Mucosa of descending colon (tissue), 3 donors: Measurements from ENCODE around the gene SH3BP5. TPM values are rescaled to one million over a fixed set of nuclear protein-coding genes. Genes with fewer than 3 reads are reported as not detected.

Source experiments
- ATAC-seq: fragments of 200-7000 bp; cut with Tn5 transposase; one replicate; pipeline ENCODE4 v1.9.1; 2020; ENCODE audit warnings: mild to moderate bottlenecking, moderate library complexity
- DNase-seq, 3 donors: peaks; one replicate each; pipeline ENCODE4 v3.0.0-alpha.2; 2020
- H3K36me3 ChIP-seq: fragments of 200-600 bp; one replicate; pipeline ENCODE4 v1.8.0; 2021; ENCODE audit warnings: low read depth, mild to moderate bottlenecking
- H3K4me1 ChIP-seq: fragments of 200-600 bp; one replicate; pipeline ENCODE4 v1.8.0; 2021; ENCODE audit warnings: low read depth, mild to moderate bottlenecking
- H3K4me3 ChIP-seq: fragments of 200-600 bp; one replicate; pipeline ENCODE4 v1.8.0; 2021; ENCODE audit warnings: mild to moderate bottlenecking
- H3K9me3 ChIP-seq: fragments of 200-600 bp; one replicate; pipeline ENCODE4 v1.8.0; 2021; ENCODE audit warnings: mild to moderate bottlenecking
- intact Hi-C, 2 donors: fragments of 100-400 bp; cut with DNase I in 1 of 2; cut with micrococcal nuclease in 1 of 2; formaldehyde crosslinking; loops; one replicate each; pipeline versions ENCODE4 v1.11.0 to v1.11.1; 2022; cut with DNase I, micrococcal nuclease
- total RNA-seq, 3 donors: library from RNA; stranded (reverse); fragmentation: NEBNext Ultra II Directional in 2 of 3; extraction: Animal tissue kit (Norgen Biotek cat#: 25700) in 2 of 3; gene quantifications; one replicate each; pipeline versions ENCODE4 v1.2.1 to v1.2.4, GENCODE V29; 2021 to 2023
- TF ChIP-seq, protein P1 (sequence below): fragments of 200-600 bp; IDR thresholded peaks from one replicate; pipeline ENCODE4 v1.8.0; 2022; ENCODE audit warnings: antibody characterized with exemption, mild to moderate bottlenecking
- donor health status: DM: no; HTN: no; CAD: no; lungs with moderate emphysema.
- donor health status: DM: no; HTN: no; CAD: no.
- donor health status: DM: no; HTN: yes; CAD: no.

The SH3BP5 gene
- total RNA-seq, 3 donors from 2014 or later: 5.9 to 20.8 (median 10.9) TPM

DNA sequence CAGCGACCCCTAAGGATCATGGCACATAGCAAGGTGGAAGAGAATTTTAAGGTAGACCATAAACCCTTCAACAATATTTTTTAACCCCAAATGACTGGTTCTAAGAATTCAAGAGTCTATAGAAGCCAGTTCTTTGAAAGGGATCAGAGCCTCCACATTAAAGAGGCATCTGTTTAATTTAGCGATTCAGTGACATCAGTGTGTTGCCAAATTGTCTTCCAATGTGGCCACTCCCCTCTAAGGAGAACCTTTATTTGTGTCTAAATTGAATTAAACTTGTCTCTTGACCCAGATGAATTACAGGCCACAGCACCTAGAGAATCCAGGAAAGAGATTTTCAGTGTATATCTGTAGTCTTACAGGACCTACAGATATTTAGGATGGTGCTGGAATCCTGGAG is 6.6 kb upstream of the SH3BP5 start:
- ATAC-seq (no peak), DNase-seq (no peak)
- H3K9me3 ChIP-seq: no peaks in the 10 kb centered on the region
- H3K36me3 ChIP-seq: no peaks in the 10 kb centered on the region
- no peaks in the 10 kb centered on the region for H3K4me1 ChIP-seq
- no peak overlapping the region for H3K4me3 ChIP-seq
- TF ChIP-seq, protein P1, sequence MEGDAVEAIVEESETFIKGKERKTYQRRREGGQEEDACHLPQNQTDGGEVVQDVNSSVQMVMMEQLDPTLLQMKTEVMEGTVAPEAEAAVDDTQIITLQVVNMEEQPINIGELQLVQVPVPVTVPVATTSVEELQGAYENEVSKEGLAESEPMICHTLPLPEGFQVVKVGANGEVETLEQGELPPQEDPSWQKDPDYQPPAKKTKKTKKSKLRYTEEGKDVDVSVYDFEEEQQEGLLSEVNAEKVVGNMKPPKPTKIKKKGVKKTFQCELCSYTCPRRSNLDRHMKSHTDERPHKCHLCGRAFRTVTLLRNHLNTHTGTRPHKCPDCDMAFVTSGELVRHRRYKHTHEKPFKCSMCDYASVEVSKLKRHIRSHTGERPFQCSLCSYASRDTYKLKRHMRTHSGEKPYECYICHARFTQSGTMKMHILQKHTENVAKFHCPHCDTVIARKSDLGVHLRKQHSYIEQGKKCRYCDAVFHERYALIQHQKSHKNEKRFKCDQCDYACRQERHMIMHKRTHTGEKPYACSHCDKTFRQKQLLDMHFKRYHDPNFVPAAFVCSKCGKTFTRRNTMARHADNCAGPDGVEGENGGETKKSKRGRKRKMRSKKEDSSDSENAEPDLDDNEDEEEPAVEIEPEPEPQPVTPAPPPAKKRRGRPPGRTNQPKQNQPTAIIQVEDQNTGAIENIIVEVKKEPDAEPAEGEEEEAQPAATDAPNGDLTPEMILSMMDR: no peak
- intact Hi-C loops: loop anchor here in 1 of 2 donors (10.0 kb wide), 1 partner anchor 74 kb away; no protein-coding TSS in a partner anchor

DNA sequence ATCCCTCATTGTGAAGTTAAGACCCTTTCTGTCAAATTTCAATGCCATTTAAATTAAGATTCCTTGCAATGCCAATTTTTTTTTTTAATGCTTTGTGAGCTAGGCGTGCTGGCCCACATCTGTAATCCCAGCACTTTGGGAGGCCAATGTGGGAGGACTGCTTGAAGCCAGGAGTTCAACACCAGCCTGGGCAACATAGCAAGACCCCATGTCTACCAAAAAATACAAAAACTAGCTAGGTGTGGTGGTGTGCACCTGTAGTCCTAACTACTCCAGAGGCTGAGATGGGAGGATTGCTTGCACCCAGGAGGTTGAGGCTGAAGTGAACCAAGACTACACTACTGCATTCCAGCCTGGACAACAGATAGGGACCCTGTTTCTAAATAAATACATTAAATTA is 5.6 kb upstream of the SH3BP5 start:
- Histone ChIP-seq H3K4me3 (no peak overlapping the region), H3K36me3 (no peaks in the 10 kb centered on the region), H3K9me3 (no peaks in the 10 kb centered on the region), H3K4me1 (peaks cover 1% of the 10 kb centered on the region)
- no peak for DNase-seq
- intact Hi-C loops: loop anchor here in 1 of 2 donors (10.0 kb wide), 1 partner anchor 73 kb away; no protein-coding TSS in a partner anchor
- TF ChIP-seq, protein P1: no peak
- ATAC-seq: no peak

DNA sequence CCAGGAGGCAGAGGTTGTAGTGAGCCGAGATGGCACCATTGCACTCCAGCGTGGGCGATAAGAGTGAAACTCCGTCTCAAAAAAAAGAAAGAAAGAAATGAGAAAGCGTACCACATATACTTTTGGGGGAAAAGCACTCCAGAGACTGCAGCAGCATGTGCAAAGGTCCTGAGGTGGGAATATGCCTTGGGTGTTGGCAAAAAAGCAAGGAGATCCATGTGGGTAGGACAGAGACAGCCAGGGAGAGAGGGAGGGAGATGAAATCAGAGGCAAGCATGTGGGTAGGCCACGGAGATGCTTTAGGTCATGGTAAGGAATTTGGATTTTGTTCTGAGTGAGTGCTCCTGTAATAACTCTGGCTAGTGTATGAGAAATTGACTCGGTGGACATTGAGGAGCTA is 3.7 kb upstream of the SH3BP5 start:
- intact Hi-C loops: loop anchor here in 1 of 2 donors (10.0 kb wide), 1 partner anchor 71 kb away; no protein-coding TSS in a partner anchor
- no peak for DNase-seq
- no peak for ATAC-seq
- Histone ChIP-seq H3K4me1 (peaks cover 10% of the 10 kb centered on the region), H3K36me3 (no peaks in the 10 kb centered on the region), H3K9me3 (no peaks in the 10 kb centered on the region), H3K4me3 (no peak overlapping the region)
- TF ChIP-seq, protein P1: no peak

DNA sequence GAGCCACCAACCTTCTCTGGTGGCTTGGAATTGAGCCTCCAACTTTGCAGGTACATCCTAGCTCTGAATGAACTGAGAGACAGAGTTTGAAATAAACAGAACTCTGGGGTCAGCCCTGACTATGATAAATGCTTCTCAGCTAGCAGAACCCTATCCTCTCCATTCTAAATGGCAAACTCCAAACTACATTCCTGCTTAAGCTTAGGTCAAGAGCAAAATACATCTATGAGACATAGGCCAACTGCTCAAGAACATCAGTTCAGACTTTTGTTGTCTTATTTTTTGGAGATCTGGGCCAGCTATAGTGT is 1.5 kb upstream of the SH3BP5 start:
- ATAC-seq (no peak), DNase-seq (no peak)
- Histone ChIP-seq H3K9me3 (no peaks in the 10 kb centered on the region), H3K4me1 (peaks cover 10% of the 10 kb centered on the region), H3K4me3 (no peak overlapping the region), H3K36me3 (no peaks in the 10 kb centered on the region)
- TF ChIP-seq, protein P1: no peak
- intact Hi-C loops: loop anchor here (5.0 to 10.0 kb wide), 2 partner anchors 67 to 69 kb away; no protein-coding TSS in a partner anchor

DNA sequence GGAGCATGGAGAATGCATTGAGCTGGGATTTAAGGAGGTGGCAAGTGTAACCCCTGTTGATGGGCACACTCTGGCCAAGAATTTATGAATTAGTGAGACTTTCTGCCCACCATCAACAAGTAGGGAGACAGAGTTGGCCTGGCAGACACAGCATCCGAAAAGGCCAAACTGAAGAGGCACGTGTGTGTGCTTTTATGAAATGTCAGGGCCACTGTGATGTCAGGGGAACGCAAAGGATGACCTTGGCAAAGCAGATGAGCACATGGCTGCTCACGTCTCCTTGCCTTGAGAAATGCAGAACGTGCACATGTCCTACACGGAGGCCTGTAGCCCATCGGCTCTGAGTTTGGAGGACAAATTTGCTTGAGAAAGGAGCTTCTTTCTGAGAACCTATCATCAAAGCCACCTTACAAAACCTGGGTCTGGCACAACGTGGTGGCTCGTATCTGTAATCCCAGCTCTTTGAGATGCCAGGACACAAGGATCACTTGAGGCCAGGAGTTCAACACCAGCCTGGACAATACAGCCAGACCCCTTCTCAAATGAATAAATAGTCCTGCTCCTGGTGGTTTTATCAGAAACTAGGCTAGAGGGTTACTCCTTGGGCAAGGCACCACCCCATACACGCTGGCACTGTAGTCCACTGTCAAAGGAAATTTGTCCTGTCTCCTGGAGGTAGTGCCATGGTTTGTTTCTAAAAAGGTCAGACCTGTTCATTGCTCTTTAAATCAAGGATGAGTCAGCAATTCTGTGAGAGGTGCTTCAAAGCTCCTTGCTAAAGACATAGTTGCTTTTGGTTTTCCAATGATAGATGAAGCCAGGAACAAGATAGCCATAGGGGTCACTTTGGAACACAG is 941 bp upstream of the SH3BP5 start:
- ATAC-seq (no peak), DNase-seq (no peak)
- H3K36me3 ChIP-seq: no peaks in the 10 kb centered on the region
- peaks cover 10% of the 10 kb centered on the region for H3K4me1 ChIP-seq
- intact Hi-C loops: loop anchor here (5.0 to 10.0 kb wide), 2 partner anchors 66 to 69 kb away; no protein-coding TSS in a partner anchor
- TF ChIP-seq, protein P1: no peak
- H3K9me3 ChIP-seq: no peaks in the 10 kb centered on the region
- H3K4me3 ChIP-seq: no peak overlapping the region
